PC-9 (cell line): ENCODE measurements around the gene LHFPL2.

Source experiments
- EZH2 ChIP-seq: fragments of 200-600 bp; sonication (generic); IDR thresholded peaks from 2 replicates; pipeline ENCODE4 v1.8.0; 2017; ENCODE audit warnings: antibody characterized with exemption, low read depth
- TF ChIP-seq, protein P1 (sequence below): fragments of 200-600 bp; sonication (generic); conservative IDR thresholded peaks from 2 replicates; pipeline ENCODE4 v1.6.1; 2017; ENCODE audit warnings: mixed run types, antibody characterized with exemption, mild to moderate bottlenecking, moderate library complexity

DNA sequence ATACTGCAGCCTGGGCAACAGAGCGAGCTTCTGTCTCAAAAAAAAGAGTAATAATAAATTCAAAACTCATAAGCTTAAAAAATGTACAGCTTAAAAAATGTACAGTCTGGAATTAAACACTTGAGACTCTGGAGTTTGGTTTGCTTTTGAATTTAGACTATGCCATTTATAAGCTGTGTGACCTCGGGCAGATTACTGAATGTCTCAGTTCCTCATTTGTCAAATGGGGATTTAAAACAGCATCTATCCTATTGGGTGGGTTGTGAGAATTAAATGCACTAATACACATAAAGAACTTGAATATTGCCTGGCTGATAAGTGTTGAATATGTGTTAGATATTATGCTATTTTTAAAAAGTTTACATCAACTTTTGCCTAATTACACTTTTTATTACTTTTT lies 189.7 kb downstream of the LHFPL2 start:
- no peak for TF ChIP-seq EZH2
- TF ChIP-seq, protein P1, sequence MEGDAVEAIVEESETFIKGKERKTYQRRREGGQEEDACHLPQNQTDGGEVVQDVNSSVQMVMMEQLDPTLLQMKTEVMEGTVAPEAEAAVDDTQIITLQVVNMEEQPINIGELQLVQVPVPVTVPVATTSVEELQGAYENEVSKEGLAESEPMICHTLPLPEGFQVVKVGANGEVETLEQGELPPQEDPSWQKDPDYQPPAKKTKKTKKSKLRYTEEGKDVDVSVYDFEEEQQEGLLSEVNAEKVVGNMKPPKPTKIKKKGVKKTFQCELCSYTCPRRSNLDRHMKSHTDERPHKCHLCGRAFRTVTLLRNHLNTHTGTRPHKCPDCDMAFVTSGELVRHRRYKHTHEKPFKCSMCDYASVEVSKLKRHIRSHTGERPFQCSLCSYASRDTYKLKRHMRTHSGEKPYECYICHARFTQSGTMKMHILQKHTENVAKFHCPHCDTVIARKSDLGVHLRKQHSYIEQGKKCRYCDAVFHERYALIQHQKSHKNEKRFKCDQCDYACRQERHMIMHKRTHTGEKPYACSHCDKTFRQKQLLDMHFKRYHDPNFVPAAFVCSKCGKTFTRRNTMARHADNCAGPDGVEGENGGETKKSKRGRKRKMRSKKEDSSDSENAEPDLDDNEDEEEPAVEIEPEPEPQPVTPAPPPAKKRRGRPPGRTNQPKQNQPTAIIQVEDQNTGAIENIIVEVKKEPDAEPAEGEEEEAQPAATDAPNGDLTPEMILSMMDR = no peak
